Mucosa of descending colon (tissue), 3 donors: ENCODE results near the gene CPED1. TPM values are rescaled to one million over a fixed set of nuclear protein-coding genes. Genes with fewer than 3 reads are reported as not detected.

Source experiments
- ATAC-seq: fragments of 200-7000 bp; cut with Tn5 transposase; one replicate; pipeline ENCODE4 v1.9.1; 2020; ENCODE audit warnings: mild to moderate bottlenecking, moderate library complexity
- DNase-seq, 3 donors: peaks; one replicate each; pipeline ENCODE4 v3.0.0-alpha.2; 2020
- H3K36me3 ChIP-seq: fragments of 200-600 bp; one replicate; pipeline ENCODE4 v1.8.0; 2021; ENCODE audit warnings: low read depth, mild to moderate bottlenecking
- H3K4me1 ChIP-seq: fragments of 200-600 bp; one replicate; pipeline ENCODE4 v1.8.0; 2021; ENCODE audit warnings: low read depth, mild to moderate bottlenecking
- H3K4me3 ChIP-seq: fragments of 200-600 bp; one replicate; pipeline ENCODE4 v1.8.0; 2021; ENCODE audit warnings: mild to moderate bottlenecking
- H3K9me3 ChIP-seq: fragments of 200-600 bp; one replicate; pipeline ENCODE4 v1.8.0; 2021; ENCODE audit warnings: mild to moderate bottlenecking
- intact Hi-C, 2 donors: fragments of 100-400 bp; cut with DNase I in 1 of 2; cut with micrococcal nuclease in 1 of 2; formaldehyde crosslinking; loops; one replicate each; pipeline versions ENCODE4 v1.11.0 to v1.11.1; 2022; cut with DNase I, micrococcal nuclease
- total RNA-seq, 3 donors: library from RNA; stranded (reverse); fragmentation: NEBNext Ultra II Directional in 2 of 3; extraction: Animal tissue kit (Norgen Biotek cat#: 25700) in 2 of 3; gene quantifications; one replicate each; pipeline versions ENCODE4 v1.2.1 to v1.2.4, GENCODE V29; 2021 to 2023
- TF ChIP-seq, protein P1 (sequence below): fragments of 200-600 bp; IDR thresholded peaks from one replicate; pipeline ENCODE4 v1.8.0; 2022; ENCODE audit warnings: antibody characterized with exemption, mild to moderate bottlenecking
- donor health status: DM: no; HTN: no; CAD: no; lungs with moderate emphysema.
- donor health status: DM: no; HTN: no; CAD: no.
- donor health status: DM: no; HTN: yes; CAD: no.

The CPED1 gene
- total RNA-seq, 3 donors from 2014 or later = 6.5 to 67.7 (median 8.8) TPM

DNA sequence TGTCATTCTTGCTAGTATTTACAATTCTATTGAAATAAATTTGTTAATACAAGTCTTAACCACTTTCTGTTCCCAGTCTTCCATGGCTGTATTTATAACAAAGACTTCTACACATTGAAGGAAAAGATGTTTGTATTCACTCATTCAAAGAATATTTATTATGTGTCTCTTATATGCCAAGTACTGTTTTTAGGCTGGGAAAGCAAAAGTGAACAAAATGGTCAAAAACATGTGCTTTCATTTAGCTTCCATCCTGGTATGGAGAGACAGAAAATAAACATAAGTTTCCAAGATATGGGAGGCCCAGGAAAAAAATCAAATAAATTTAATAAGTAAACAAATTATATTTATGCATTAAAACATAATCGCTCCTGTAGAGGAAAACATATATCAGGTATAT, 22.9 kb downstream of the CPED1 start:
- ATAC-seq = no peak
- DNase-seq = no peak
- Histone ChIP-seq H3K4me1 (no peaks in the 10 kb centered on the region), H3K36me3 (no peaks in the 10 kb centered on the region), H3K4me3 (no peak overlapping the region), H3K9me3 (no peaks in the 10 kb centered on the region)
- intact Hi-C loops = no loop called here
- TF ChIP-seq, protein P1, sequence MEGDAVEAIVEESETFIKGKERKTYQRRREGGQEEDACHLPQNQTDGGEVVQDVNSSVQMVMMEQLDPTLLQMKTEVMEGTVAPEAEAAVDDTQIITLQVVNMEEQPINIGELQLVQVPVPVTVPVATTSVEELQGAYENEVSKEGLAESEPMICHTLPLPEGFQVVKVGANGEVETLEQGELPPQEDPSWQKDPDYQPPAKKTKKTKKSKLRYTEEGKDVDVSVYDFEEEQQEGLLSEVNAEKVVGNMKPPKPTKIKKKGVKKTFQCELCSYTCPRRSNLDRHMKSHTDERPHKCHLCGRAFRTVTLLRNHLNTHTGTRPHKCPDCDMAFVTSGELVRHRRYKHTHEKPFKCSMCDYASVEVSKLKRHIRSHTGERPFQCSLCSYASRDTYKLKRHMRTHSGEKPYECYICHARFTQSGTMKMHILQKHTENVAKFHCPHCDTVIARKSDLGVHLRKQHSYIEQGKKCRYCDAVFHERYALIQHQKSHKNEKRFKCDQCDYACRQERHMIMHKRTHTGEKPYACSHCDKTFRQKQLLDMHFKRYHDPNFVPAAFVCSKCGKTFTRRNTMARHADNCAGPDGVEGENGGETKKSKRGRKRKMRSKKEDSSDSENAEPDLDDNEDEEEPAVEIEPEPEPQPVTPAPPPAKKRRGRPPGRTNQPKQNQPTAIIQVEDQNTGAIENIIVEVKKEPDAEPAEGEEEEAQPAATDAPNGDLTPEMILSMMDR = no peak

DNA sequence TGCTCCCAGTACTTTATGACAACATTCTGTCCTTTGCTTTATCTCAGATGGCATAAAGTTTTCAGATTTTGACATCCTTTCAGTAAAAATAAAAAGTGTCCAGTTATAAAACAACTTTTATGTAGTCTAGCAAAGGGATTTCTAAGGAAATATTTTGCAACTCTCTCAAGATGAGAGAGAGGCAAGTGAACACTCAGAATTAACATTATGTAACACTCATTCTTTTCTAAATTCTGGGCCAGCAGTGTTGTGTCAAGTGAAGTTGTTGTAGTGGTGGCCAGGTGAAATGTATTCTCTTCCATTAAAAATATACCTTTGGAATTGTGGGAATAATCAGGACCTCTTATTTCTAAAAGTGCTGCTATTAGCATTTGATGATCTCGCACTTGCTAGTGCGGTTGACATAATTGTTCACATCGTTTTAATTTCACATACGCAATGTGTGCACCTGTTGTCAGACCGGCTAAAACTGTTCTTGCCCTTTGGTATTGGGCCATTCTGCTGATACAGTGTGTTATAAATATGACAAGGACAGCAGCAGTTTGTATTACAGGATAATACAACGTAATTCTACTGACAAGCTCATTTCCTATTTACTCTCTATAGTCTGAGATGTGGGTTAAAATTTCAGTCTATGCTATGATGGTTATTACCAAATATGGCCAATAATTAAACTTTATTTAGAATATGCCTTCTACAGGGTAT, 23.8 kb downstream of the CPED1 start:
- no peak for ATAC-seq
- TF ChIP-seq, protein P1 = no peak
- intact Hi-C loops = no loop called here
- Histone ChIP-seq H3K36me3 (no peaks in the 10 kb centered on the region), H3K4me3 (no peak overlapping the region), H3K9me3 (no peaks in the 10 kb centered on the region), H3K4me1 (no peaks in the 10 kb centered on the region)
- no peak for DNase-seq

GRCh38 chr7:121012919-121013318, 24.4 kb downstream of the CPED1 start:
- no peak for ATAC-seq
- intact Hi-C loops = no loop called here
- DNase-seq = no peak
- Histone ChIP-seq H3K4me1 (no peaks in the 10 kb centered on the region), H3K9me3 (no peaks in the 10 kb centered on the region), H3K4me3 (no peak overlapping the region), H3K36me3 (no peaks in the 10 kb centered on the region)
- TF ChIP-seq, protein P1 = no peak

DNA sequence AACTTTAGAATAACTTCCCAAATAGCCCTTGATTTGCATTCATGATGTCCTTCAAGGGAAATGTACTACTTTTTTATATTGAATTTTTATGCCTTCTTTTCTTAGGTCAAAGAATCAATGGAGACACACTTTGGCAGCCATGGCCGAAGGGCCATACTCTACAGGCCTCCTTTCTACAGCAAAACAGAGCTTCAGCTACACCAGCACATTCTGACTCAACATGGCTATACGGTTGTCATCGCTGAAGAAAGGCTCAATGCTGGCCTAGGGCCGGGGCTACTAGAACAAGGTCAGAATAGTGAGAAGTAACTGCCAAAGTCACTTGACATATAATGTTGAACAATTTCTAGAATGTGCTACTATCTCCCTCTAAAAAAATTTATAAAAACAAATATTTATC, 27.0 kb downstream of the CPED1 start:
- TF ChIP-seq, protein P1 = no peak
- intact Hi-C loops = no loop called here
- DNase-seq (no peak), ATAC-seq (no peak)
- H3K4me1 ChIP-seq = peaks cover under 1% of the 10 kb centered on the region
- no peaks in the 10 kb centered on the region for H3K36me3 ChIP-seq
- no peaks in the 10 kb centered on the region for H3K9me3 ChIP-seq
- no peak overlapping the region for H3K4me3 ChIP-seq

DNA sequence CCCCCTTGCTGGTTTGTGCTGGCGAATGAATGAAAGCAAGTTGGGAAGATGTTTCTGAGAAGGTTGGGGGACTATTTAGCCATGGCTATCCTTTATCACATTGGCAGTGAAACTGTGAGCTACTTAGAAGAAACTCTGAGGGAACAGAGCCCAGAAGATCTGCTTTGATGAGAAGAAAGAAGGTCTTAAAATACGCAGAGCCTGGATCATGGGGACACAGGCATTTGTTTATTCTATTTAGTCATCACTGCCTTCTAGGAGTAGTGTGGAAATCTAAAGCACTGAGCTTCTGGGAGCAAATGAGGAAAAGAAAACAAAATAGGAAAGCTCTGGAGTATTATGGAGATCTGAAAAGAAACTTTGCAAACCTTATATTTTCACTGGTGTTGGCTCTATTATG, 28.5 kb downstream of the CPED1 start:
- H3K4me3 ChIP-seq = no peak overlapping the region
- no peaks in the 10 kb centered on the region for H3K36me3 ChIP-seq
- intact Hi-C loops = no loop called here
- ATAC-seq (peak; percentile 17), DNase-seq (no peak)
- H3K9me3 ChIP-seq = no peaks in the 10 kb centered on the region
- H3K4me1 ChIP-seq = peaks cover 5% of the 10 kb centered on the region
- TF ChIP-seq, protein P1 = no peak

DNA sequence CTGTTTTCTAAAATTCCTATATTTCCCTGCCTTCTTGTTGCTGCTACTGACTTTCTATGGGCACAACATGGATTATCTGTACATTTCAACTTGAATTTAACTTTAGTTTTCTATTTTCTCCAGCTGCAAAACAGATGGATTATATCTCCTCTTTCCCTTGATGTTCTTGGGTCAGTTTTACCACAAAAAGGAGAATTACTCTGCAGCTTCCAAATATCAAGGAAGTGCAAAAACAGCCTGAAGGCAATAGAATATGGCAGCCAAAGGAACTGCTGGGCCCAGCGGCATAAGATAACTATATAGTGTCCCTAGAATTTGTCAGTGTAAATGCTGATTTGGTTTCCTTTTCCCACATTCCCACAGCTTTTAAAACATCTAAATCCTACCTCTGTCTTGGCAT, 29.1 kb downstream of the CPED1 start:
- Histone ChIP-seq H3K4me1 (peaks cover 5% of the 10 kb centered on the region), H3K36me3 (no peaks in the 10 kb centered on the region), H3K9me3 (no peaks in the 10 kb centered on the region), H3K4me3 (no peak overlapping the region)
- DNase-seq (no peak), ATAC-seq (no peak)
- TF ChIP-seq, protein P1 = no peak
- intact Hi-C loops = no loop called here
